ENCODE measurements around the gene RAP1B.

DNA sequence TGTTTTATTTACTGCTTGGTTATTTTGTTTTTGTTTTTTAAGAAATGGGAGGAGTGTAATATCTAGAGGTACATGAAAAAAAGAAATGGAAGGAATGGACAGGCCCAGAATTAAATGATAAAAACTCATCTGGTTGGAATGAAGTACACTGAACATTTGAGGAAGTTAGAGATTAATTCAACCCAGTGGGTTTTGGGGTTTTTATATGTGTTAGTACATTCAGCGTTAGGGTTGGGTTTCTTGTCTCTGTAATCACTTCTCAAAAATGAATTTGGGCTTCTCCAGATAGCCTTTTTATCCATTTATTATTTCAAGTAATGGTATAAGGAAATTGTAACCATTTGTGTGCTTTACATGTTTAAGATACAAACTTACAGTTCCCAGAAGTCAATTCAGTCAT, 56.6 kb downstream of the RAP1B start:
- TF ChIP-seq, protein P1, sequence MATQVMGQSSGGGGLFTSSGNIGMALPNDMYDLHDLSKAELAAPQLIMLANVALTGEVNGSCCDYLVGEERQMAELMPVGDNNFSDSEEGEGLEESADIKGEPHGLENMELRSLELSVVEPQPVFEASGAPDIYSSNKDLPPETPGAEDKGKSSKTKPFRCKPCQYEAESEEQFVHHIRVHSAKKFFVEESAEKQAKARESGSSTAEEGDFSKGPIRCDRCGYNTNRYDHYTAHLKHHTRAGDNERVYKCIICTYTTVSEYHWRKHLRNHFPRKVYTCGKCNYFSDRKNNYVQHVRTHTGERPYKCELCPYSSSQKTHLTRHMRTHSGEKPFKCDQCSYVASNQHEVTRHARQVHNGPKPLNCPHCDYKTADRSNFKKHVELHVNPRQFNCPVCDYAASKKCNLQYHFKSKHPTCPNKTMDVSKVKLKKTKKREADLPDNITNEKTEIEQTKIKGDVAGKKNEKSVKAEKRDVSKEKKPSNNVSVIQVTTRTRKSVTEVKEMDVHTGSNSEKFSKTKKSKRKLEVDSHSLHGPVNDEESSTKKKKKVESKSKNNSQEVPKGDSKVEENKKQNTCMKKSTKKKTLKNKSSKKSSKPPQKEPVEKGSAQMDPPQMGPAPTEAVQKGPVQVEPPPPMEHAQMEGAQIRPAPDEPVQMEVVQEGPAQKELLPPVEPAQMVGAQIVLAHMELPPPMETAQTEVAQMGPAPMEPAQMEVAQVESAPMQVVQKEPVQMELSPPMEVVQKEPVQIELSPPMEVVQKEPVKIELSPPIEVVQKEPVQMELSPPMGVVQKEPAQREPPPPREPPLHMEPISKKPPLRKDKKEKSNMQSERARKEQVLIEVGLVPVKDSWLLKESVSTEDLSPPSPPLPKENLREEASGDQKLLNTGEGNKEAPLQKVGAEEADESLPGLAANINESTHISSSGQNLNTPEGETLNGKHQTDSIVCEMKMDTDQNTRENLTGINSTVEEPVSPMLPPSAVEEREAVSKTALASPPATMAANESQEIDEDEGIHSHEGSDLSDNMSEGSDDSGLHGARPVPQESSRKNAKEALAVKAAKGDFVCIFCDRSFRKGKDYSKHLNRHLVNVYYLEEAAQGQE (IDR thresholded peaks at IDR 0.05; ENCODE audit: insufficient read depth in 1 of 2, low read depth in 2 of 2, low read length in 2 of 2) = no peak
- no peak for TF ChIP-seq TAF1 (IDR thresholded peaks at IDR 0.05; ENCODE audit: borderline replicate concordance, insufficient read depth, low read length)
